ENCODE measurements around the gene EXT2. TPM values are rescaled to one million over a fixed set of nuclear protein-coding genes. Genes with fewer than 3 reads are reported as not detected.

Gene EXT2
- total RNA-seq, 1 experiment from 2014 or later = 77.0 TPM

DNA sequence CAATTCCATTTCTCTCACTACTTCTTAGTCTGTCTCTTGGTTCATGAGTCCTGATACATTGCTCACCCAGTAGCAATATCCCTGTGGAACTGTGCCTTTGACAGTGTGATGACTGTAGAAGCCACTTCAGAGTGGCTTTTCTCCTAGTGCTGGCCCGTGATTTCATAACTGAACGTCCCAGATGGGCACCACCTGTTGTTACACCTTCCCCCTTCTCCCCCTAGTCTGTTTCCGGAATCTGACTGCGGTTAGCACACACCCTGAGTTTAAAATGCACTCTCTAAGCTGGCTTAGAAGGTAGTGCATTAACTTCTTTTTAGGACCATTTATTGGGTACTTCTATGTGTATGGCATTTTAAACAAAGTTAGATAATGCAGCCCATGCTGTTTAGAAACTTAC is 131.5 kb downstream of the EXT2 start:
- ATAC-seq = no peak
- no peaks in the 10 kb centered on the region for H4K20me1 ChIP-seq (ENCODE audit: low read length)
- no peak for DNase-seq
- CTCF ChIA-PET = no interaction called here
- no peak overlapping the region for H3K4me2 ChIP-seq (ENCODE audit: low read length)
- POLR2A ChIA-PET (ENCODE audit: unreplicated experiment) = no interaction called here
- H2AFZ ChIP-seq (ENCODE audit: low read length) = no peak overlapping the region
- no peaks in the 10 kb centered on the region for H3F3A ChIP-seq (ENCODE audit: low read length, unreplicated experiment)
- intact Hi-C loops (cut with micrococcal nuclease) = no loop called here
- H3K9me2 ChIP-seq (replicated peaks; ENCODE audit: low read length) = no peaks in the 10 kb centered on the region
- H3K27ac ChIP-seq (ENCODE audit: low read length) = no peak overlapping the region
- H3K79me2 ChIP-seq (ENCODE audit: low read length) = no peaks in the 10 kb centered on the region
- H3K4me3 ChIP-seq (ENCODE audit: low read length) = no peak overlapping the region
- TF ChIP-seq, protein P1, sequence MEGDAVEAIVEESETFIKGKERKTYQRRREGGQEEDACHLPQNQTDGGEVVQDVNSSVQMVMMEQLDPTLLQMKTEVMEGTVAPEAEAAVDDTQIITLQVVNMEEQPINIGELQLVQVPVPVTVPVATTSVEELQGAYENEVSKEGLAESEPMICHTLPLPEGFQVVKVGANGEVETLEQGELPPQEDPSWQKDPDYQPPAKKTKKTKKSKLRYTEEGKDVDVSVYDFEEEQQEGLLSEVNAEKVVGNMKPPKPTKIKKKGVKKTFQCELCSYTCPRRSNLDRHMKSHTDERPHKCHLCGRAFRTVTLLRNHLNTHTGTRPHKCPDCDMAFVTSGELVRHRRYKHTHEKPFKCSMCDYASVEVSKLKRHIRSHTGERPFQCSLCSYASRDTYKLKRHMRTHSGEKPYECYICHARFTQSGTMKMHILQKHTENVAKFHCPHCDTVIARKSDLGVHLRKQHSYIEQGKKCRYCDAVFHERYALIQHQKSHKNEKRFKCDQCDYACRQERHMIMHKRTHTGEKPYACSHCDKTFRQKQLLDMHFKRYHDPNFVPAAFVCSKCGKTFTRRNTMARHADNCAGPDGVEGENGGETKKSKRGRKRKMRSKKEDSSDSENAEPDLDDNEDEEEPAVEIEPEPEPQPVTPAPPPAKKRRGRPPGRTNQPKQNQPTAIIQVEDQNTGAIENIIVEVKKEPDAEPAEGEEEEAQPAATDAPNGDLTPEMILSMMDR (conservative IDR thresholded peaks at IDR 0.05; ENCODE audit: low read depth, low read length) = no peak
- TF ChIP-seq EZH2phosphoT487 (IDR thresholded peaks at IDR 0.05; ENCODE audit: borderline replicate concordance, low read length) (no peak), EZH2 (IDR thresholded peaks at IDR 0.05; ENCODE audit: low read length, unreplicated experiment) (no peak)
- no peaks in the 10 kb centered on the region for H3K27me3 ChIP-seq (ENCODE audit: low read length)
- H3K36me3 ChIP-seq (ENCODE audit: low read depth, low read length) = no peaks in the 10 kb centered on the region
- peaks cover 12% of the 10 kb centered on the region; the same call in 1 of the 2 replicates for H3K4me1 ChIP-seq (ENCODE audit: insufficient read depth, low read length)
- no peak overlapping the region for H3K9ac ChIP-seq (ENCODE audit: low read length)
- no peaks in the 10 kb centered on the region for H3K9me3 ChIP-seq (ENCODE audit: low read length)
- no TSS peak for BruUV-seq (replicated peaks)

DNA sequence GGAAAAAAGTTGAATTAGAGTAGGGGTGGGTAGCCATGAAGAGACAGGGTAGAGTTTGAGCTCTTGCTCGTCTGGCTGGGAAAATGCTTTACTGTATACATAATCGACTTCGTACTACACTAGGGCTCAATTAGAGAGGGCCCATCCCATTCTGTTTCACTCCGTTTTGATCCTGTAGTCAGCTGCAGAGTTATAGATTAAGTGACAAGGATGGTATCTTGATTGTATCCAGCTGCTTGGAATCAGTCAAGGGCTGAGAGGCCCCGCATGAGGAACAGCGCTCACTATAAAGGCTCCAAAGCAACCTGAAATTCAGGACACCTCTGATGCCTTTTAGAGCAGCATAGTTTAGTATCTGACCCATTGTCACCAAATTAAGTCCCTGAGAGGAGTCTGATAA is 132.9 kb downstream of the EXT2 start:
- Histone ChIP-seq H3K27ac (ENCODE audit: low read length) (no peak overlapping the region), H3F3A (ENCODE audit: low read length, unreplicated experiment) (no peaks in the 10 kb centered on the region), H3K9me2 (replicated peaks; ENCODE audit: low read length) (no peaks in the 10 kb centered on the region), H3K4me2 (ENCODE audit: low read length) (no peak overlapping the region), H3K27me3 (ENCODE audit: low read length) (no peaks in the 10 kb centered on the region), H3K79me2 (ENCODE audit: low read length) (no peaks in the 10 kb centered on the region), H3K36me3 (ENCODE audit: low read depth, low read length) (no peaks in the 10 kb centered on the region), H2AFZ (ENCODE audit: low read length) (no peak overlapping the region), H3K9me3 (ENCODE audit: low read length) (no peaks in the 10 kb centered on the region), H4K20me1 (ENCODE audit: low read length) (no peaks in the 10 kb centered on the region), H3K9ac (ENCODE audit: low read length) (no peak overlapping the region), H3K4me1 (ENCODE audit: insufficient read depth, low read length) (peaks cover 12% of the 10 kb centered on the region; the same call in 1 of the 2 replicates), H3K4me3 (ENCODE audit: low read length) (no peak overlapping the region)
- ATAC-seq (no peak), DNase-seq (no peak)
- ChIA-PET POLR2A (ENCODE audit: unreplicated experiment) (interaction anchor here (0.6 kb wide), 1 partner anchor 51 kb away, joined by 5 read pairs; no protein-coding TSS in a partner anchor), CTCF (no interaction called here)
- TF ChIP-seq, protein P1 (conservative IDR thresholded peaks at IDR 0.05; ENCODE audit: low read depth, low read length) = no peak
- no peak for TF ChIP-seq EZH2phosphoT487 (IDR thresholded peaks at IDR 0.05; ENCODE audit: borderline replicate concordance, low read length)
- intact Hi-C loops (cut with micrococcal nuclease) = loop anchor here (2.0 kb wide), 1 partner anchor 88 kb away; no protein-coding TSS in a partner anchor
- BruUV-seq (replicated peaks) = no TSS peak

DNA sequence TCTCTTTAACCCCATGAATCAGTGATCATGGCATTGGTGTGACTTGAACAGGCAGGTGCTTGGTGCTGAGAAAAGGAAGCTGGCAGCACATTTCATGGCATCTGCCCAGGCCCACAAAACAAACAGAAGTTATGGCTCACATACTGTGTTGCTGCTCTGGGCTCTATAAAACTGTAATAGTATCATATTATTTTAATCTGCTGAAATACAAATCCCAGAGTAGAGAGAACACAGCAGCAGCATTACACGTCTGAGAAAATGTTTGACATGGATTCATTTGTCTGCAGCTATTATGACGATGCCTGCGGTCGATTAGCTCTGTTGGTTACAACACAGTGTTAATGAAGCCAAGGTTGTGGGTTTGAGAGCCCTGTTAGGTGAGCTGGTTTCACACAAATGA is 133.6 kb downstream of the EXT2 start:
- no peaks in the 10 kb centered on the region for H3K79me2 ChIP-seq (ENCODE audit: low read length)
- no peaks in the 10 kb centered on the region for H3K36me3 ChIP-seq (ENCODE audit: low read depth, low read length)
- DNase-seq = peak; percentile 37
- H3K4me1 ChIP-seq (ENCODE audit: insufficient read depth, low read length) = peaks cover 12% of the 10 kb centered on the region; the same call in 1 of the 2 replicates
- no peaks in the 10 kb centered on the region for H3K9me3 ChIP-seq (ENCODE audit: low read length)
- H3K4me3 ChIP-seq (ENCODE audit: low read length) = no peak overlapping the region
- ATAC-seq = peak; percentile 90
- TF ChIP-seq, protein P1 (conservative IDR thresholded peaks at IDR 0.05; ENCODE audit: low read depth, low read length) = no peak
- TF ChIP-seq EZH2phosphoT487 (IDR thresholded peaks at IDR 0.05; ENCODE audit: borderline replicate concordance, low read length) = no peak
- no peak for TF ChIP-seq EZH2 (IDR thresholded peaks at IDR 0.05; ENCODE audit: low read length, unreplicated experiment)
- no peak overlapping the region for H3K27ac ChIP-seq (ENCODE audit: low read length)
- no peak overlapping the region for H2AFZ ChIP-seq (ENCODE audit: low read length)
- H3K27me3 ChIP-seq (ENCODE audit: low read length) = no peaks in the 10 kb centered on the region
- no peaks in the 10 kb centered on the region for H3F3A ChIP-seq (ENCODE audit: low read length, unreplicated experiment)
- CTCF ChIA-PET = no interaction called here
- POLR2A ChIA-PET (ENCODE audit: unreplicated experiment) = no interaction called here
- H3K9me2 ChIP-seq (replicated peaks; ENCODE audit: low read length) = no peaks in the 10 kb centered on the region
- H3K9ac ChIP-seq (ENCODE audit: low read length) = no peak overlapping the region
- no peak overlapping the region for H3K4me2 ChIP-seq (ENCODE audit: low read length)
- H4K20me1 ChIP-seq (ENCODE audit: low read length) = no peaks in the 10 kb centered on the region
- no TSS peak for BruUV-seq (replicated peaks)
- intact Hi-C loops (cut with micrococcal nuclease) = loop anchor here (2.0 kb wide), 1 partner anchor 88 kb away; no protein-coding TSS in a partner anchor
